SK-N-SH (cell line): Measurements from ENCODE around the gene CTBP2.

Source experiments
- FOXJ3 ChIP-seq: sonication (generic); formaldehyde crosslinking; IDR thresholded peaks from 2 replicates; pipeline ENCODE4 v1.5.1; 2020; ENCODE audit warnings: mild to moderate bottlenecking, missing genetic modification reagents
- SIN3A ChIP-seq: IDR thresholded peaks from 2 replicates; pipeline ENCODE4 v1.6.1; 2012; ENCODE audit warnings: low read depth, mild to moderate bottlenecking, low read length, moderate library complexity, borderline replicate concordance
- TCF12 ChIP-seq: IDR thresholded peaks from 2 replicates; pipeline ENCODE4 v1.4.0; 2012
- USF2 ChIP-seq: fragments of 150-350 bp; IDR thresholded peaks from 2 replicates; pipeline ENCODE4 v1.6.1; 2017; ENCODE audit warnings: antibody characterized with exemption, low read length, low read depth, borderline replicate concordance
- TF ChIP-seq, protein P1 (sequence below): fragments of 200-600 bp; sonication (generic); IDR thresholded peaks from 2 replicates; pipeline ENCODE4 v1.6.1; 2017; ENCODE audit warnings: antibody characterized with exemption, mild to moderate bottlenecking, moderate library complexity

DNA sequence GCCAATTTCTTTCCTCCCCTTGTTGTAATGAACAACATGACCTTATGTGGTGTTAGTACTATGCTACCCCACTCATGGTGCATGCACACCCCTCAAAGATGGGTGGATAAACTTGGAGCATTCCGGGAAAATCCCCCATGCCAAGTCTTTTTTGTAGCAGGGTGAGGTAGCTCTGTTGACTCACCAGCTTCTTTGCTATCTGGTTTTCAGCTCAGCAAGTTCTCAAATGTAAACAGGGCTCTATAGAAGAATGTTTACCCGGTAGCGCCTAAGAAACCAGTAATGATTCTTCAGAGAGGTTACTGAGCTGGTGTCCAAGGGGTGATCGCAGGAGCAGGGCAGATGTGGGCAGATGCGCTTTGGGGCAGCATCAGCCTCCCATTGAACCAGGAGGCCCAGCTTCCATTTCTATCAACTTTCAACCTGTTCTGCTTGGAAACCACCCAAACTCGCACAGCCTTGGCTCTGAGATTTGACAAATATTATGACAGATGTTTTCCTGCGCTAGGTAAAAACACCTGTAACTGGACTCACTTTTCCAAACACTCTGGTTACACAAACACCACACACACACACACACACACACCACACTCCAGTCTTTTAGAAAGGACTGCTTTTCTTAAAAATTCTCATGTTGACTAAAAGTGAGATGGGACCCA is 130.7 kb downstream of the CTBP2 start:
- TF ChIP-seq SIN3A (no peak), TCF12 (no peak), FOXJ3 (CRISPR knock-in tag) (no peak), USF2 (no peak)
- TF ChIP-seq, protein P1, sequence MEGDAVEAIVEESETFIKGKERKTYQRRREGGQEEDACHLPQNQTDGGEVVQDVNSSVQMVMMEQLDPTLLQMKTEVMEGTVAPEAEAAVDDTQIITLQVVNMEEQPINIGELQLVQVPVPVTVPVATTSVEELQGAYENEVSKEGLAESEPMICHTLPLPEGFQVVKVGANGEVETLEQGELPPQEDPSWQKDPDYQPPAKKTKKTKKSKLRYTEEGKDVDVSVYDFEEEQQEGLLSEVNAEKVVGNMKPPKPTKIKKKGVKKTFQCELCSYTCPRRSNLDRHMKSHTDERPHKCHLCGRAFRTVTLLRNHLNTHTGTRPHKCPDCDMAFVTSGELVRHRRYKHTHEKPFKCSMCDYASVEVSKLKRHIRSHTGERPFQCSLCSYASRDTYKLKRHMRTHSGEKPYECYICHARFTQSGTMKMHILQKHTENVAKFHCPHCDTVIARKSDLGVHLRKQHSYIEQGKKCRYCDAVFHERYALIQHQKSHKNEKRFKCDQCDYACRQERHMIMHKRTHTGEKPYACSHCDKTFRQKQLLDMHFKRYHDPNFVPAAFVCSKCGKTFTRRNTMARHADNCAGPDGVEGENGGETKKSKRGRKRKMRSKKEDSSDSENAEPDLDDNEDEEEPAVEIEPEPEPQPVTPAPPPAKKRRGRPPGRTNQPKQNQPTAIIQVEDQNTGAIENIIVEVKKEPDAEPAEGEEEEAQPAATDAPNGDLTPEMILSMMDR = no peak
